Occipital lobe (tissue), 3 donors: ENCODE data around the gene SEMA3E. TPM values are rescaled to one million over a fixed set of nuclear protein-coding genes. Genes with fewer than 3 reads are reported as not detected.

ENCODE experiments used
- DNase-seq: peaks from one replicate; lab custom pipeline; 2025; lab: John Stamatoyannopoulos, UW
- small RNA-seq: library from RNA; depleted of rRNA; stranded (forward); fragments of <200 nt; gene quantifications from one replicate; pipeline ENCODE3, GENCODE V24; 2014
- total RNA-seq: library from RNA; depleted of rRNA; stranded (reverse); fragments of >200 nt; gene quantifications from one replicate; pipeline ENCODE4 v1.2.3, GENCODE V29; 2014

The SEMA3E gene
- total RNA-seq, 1 donor from 2014 or later: 22.9 TPM

- no peak for DNase-seq
Observed at GRCh38 chr7:83359108-83359507, 289.8 kb downstream of the SEMA3E start.

GRCh38 chr7:83355143-83355542 lies 293.8 kb downstream of the SEMA3E start:
- no peak for DNase-seq

- no peak for DNase-seq
Observed at GRCh38 chr7:83347945-83348444, 300.9 kb downstream of the SEMA3E start.

GRCh38 chr7:83339907-83340306 lies 309.0 kb downstream of the SEMA3E start:
- no peak for DNase-seq

- DNase-seq: no peak
Observed at GRCh38 chr7:83338277-83338950, 310.5 kb downstream of the SEMA3E start.

- no peak for DNase-seq
Observed at GRCh38 chr7:83337050-83337449, 311.9 kb downstream of the SEMA3E start.

- no peak for DNase-seq
Observed at GRCh38 chr7:83326223-83326622, 322.7 kb downstream of the SEMA3E start.

- DNase-seq: no peak
Observed at GRCh38 chr7:83325083-83325482, 323.9 kb downstream of the SEMA3E start.

GRCh38 chr7:83324596-83324995 lies 324.3 kb downstream of the SEMA3E start:
- no peak for DNase-seq

- DNase-seq: no peak
Observed at GRCh38 chr7:83321011-83321410, 327.9 kb downstream of the SEMA3E start.

GRCh38 chr7:83313931-83314330 lies 335.0 kb downstream of the SEMA3E start:
- DNase-seq: no peak

Small RNAs within 50 kb of the gene (small RNA-seq; reads per million reads assigned to genes)
- not detected for gene AC079987.1
